K562 (cell line): ENCODE results near the gene COMMD9.

Source experiments
- CBX5 ChIP-seq: IDR thresholded peaks from 2 replicates; pipeline ENCODE4 v1.6.1; 2014; ENCODE audit warnings: low read depth, borderline replicate concordance
- ELK1 ChIP-seq: sonication (generic); formaldehyde crosslinking; IDR thresholded peaks from 2 replicates; pipeline ENCODE4 v1.8.1; 2022; ENCODE audit warnings: missing genetic modification reagents
- ETV1 ChIP-seq: fragments of 450-650 bp; conservative IDR thresholded peaks from 2 replicates; pipeline ENCODE4 v1.6.1; 2016; ENCODE audit warnings: missing genetic modification characterization, control low read depth, low read depth, missing compliant biosample characterization
- IRF9 ChIP-seq: fragments of 450-650 bp; IDR thresholded peaks from 2 replicates; pipeline ENCODE4 v1.6.1; 2016; ENCODE audit warnings: missing biosample characterization, missing genetic modification characterization
- JUND ChIP-seq, 2 experiments: IDR thresholded peaks; 2 replicates in 1 of 2; 3 replicates in 1 of 2; pipeline ENCODE4 v1.6.1; 2011; ENCODE audit warnings: borderline replicate concordance in 2 of 2, low read depth in 2 of 2, low read length in 2 of 2, improper control_type of control experiment in 1 of 2, missing biosample characterization in 1 of 2, missing genetic modification characterization in 1 of 2, missing genetic modification reagents in 1 of 2
- MXI1 ChIP-seq: IDR thresholded peaks from 2 replicates; pipeline ENCODE4 v1.6.1; 2011; ENCODE audit warnings: low read depth, mild to moderate bottlenecking, improper control_type of control experiment, low read length
- NCOA2 ChIP-seq, 2 experiments: fragments of 450-650 bp; IDR thresholded peaks; 2 replicates each; pipeline ENCODE4 v1.6.1; 2018; ENCODE audit warnings: mild to moderate bottlenecking in 2 of 2, moderate library complexity in 1 of 2; ENCODE audit not compliant: partially characterized antibody in 2 of 2
- ZBTB34 ChIP-seq: fragments of 250-450 bp; sonication (Bioruptor Pico); IDR thresholded peaks from 2 replicates; pipeline ENCODE4 v1.8.0; 2021; ENCODE audit warnings: mild to moderate bottlenecking, moderate library complexity

- TF ChIP-seq CBX5 (no peak), ELK1 (no peak), IRF9 (no peak), JUND (IDR thresholded peaks at IDR 0.05; ENCODE audit: borderline replicate concordance, low read depth, low read length) (no peak), JUND (tag; IDR thresholded peaks at IDR 0.05; ENCODE audit: borderline replicate concordance, low read depth, low read length) (no peak), MXI1 (no peak), NCOA2 (IDR thresholded peaks at IDR 0.05; ENCODE audit: partially characterized antibody in 2 of 2) (no peak), ZBTB34 (CRISPR knock-in tag) (no peak), ETV1 (tag) (no peak)
These were observed 19.4 kb upstream of the COMMD9 start for GRCh38 chr11:36308577-36308976.
